GM18858 (cell line): ENCODE data around the gene ALAS1.

Source experiments
- ATAC-seq: cut with Tn5 transposase; IDR thresholded peaks from one replicate; pipeline ENCODE4 v1.9.1; 2021; ENCODE audit not compliant: unreplicated experiment

ALAS1 gene

DNA sequence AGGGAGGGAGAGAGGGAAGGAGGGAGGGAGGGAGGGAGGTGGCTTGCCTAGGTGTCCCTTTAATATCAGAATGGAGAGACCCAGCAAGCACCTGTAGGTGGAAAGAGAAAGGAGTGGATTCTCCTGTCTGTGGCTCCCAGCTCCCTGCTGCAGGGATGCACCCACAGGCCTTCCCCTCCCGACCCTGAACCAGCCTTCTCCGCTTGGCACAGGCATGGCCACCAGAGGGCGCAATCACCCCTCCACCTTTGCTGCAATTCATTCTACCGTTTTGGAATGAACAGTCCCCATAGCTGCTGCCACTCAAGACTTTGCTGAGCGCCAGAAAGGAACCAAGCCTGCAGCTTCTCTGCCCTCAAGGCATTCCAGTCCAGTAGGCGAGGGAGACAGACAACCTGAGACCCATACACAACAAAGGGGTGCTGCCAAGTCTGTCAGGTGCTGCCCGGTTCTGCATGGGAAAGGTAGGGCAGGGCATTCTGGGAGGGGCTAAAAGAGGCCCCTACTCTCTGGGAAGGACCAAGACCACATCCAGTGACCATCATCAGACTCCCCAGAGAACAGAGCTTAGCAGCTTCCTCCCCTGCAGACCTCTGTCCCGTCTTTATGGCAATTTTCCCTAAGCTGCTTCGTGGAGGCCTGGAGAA lies 22.5 kb downstream of the ALAS1 start:
- ATAC-seq, result no peak

DNA sequence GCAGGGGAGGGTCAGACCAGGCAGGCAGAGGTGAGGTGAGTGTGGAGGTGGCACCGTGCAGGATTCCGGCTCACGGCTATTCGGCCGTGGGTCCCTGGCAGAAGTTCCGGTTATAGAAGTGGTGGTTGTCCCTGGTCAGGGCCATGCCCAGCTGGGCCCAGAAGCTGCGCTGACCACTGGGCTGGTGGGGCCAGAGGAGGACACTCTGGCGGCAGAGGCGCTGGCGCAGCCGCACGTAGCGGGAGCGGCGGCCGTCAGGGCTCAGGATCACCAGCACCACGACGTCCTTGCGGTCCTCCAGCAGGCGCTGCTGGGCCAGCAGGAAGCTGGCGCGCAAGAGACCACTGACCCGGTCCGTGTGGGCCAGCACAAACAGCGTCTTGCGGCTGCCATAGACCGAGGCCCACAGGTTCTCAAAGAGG lies 23.2 kb downstream of the ALAS1 start:
- ATAC-seq, result no peak

DNA sequence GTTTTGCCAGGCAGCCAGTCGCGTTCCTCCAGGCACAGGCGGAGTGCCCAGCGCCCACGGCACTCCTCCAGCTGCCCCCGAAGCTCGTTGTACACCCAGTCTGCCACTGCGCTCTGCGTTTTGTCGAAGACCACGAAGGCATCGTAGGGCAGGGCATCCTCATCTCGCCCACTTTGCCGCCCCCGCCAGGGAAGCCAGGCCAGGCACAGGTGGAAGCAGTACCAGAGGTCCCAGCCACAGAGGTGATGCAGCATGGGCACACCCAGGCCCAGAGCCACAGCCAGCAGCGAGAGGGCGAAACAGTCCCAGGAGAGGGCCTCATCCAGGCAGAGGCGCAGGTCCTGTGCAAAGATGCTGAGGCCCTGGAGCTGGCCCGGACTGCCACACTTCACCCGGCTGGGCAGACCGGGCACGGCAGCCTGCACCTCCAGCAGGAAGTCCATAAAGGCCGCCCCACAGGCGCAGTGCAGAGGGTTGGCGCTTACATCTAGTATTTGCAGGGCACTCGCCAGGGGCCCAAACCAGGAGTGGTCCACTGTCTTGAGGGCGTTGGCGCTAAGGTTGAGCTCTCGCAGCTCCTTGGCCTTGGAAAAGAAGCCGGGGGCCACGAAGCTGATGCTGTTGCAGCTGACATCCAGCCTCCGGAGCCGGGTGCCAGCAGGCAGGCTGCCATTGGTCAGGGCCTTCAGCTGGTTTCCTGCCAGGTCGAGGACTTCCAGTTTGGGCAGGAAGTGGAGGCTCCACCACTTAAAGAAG lies 23.8 kb downstream of the ALAS1 start:
- no peak for ATAC-seq

DNA sequence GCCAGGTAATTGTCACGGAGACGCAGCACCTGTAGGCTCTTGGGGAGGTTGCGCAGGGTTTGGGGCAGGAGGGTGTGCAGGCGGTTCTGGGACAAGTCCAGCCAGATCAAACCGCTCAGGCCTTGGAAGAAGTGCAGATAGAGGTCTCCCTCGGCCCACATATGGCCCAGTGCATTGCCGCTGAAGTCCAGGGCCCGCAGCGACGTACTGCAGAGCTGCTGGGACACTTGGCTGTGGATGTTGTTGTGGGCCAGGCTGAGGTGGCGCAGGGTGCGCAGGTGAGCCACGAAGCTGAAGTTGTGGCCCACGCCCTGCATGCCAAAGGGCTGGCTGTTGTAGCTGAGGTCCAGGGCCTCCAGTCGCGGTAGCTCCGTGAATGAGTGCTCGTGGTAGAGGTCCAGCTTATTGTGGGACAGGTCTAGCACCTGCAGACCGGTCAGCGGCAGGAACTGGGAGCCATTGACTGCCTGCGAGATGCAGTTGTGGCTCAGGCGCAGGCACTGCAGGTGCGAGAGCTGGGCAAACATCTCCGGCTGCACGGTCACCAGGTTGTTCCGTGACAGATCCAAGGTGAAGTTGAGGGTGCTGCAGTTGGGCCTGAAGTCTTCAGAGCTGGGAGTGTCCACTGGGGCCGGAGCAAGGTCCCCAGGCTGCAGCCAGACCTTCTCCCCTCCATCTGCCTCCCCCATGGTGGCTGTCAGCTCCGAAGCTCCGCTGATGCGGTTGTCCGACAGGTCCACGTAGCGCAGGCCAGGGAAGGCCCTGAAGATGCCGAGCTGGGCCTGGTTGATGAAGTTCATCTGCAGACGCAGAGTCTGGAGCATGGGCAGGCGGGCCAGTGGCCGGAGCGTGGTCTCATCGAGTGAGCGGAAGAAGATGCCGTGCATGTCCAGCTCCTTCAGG lies 24.6 kb downstream of the ALAS1 start:
- ATAC-seq, result no peak

DNA sequence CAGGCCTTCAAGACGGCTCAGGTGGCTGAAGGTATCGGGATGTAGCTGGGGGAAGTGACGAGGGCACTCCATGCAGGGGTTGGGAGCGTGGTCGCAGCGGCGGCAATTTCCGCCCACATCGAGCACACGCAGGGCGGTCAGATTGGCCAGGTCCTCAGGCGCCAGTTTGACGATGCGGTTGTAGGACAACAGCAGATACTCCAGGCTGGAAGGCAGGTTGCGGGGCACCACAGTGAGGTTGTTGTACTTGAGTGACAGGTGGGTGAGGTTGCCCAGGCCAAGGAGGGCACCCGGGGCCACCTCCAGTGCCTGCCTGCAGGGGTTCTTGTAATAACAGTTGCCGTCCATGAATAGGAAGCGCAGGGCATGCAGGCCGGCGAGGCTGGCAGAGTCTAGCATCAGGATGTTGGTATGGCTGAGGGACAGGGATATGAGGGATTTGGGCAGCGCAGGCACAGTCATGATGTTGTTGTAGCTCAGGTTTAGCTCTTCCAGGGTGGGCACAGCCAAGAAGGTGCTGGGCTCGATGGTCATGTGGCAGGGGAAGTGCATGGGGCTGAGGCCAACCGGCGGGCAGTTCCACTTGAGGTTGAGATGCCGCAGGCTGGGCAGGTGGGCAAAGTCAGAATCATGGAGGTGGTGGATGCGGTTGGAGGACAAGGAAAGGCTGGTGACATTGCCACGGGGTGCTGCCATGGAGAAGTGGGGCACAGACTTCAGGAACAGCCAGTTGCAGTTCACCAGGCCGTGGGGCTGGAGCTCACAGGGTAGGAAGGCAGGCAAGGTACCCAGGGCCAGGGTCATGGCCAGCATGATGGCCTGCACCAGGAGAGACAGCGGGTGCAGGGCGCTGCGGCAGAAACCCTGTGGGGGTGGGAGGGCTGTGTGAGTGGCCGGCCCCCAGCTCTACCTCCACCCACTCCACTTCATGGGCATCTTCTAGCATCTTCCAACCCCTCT lies 25.8 kb downstream of the ALAS1 start:
- ATAC-seq, result no peak

DNA sequence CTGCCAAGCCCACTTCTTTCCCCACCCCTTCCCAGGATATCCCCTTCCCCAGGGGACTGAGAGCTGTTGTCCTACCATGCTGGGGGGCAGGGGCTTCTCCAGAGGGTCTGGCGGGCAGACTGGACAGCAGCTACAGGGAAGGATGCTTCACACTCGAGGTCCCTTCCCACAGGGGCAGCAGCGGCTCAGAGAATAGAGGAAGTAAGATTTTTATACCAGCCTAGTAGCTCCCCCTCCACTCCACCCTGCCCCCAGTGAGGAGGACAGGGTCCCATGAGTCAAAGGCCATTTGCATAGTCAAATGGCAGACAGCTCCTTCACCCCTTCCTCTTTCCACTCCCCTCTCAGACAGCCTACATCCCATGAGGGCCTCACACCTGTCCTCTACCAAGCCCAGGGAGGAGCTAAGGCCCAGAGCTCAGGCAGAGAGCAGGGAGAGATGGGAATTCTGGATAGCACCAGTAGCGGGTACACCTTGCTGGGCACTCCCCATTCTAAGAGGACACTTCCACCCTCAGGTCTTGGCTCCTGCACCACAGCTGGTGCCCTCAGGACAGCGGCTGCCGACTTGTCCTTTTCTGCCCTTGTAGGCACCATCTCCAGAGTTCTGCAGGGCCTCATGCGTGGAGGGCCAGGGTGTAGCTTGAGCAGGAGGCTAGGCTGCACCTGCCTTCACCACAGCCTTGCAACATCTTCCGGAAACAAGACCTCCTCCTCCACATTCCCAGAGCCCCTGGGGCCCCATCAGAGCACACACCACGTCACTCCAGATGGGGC lies 27.7 kb downstream of the ALAS1 start, which contains the start of gene TLR9:
Gene TLR9, minus strand, starts transcription at position 194 of the 777 bp plus-strand sequence. Its CDS starts 116 bp downstream, at position 78.
- ATAC-seq, result peak; percentile 78

GRCh38 chr3:52226229-52226817 lies 28.4 kb downstream of the ALAS1 start:
- no peak for ATAC-seq

- no peak for ATAC-seq
These were observed 29.2 kb downstream of the ALAS1 start for GRCh38 chr3:52227117-52227516.

GRCh38 chr3:52227766-52228165 lies 29.8 kb downstream of the ALAS1 start:
- no peak for ATAC-seq

DNA sequence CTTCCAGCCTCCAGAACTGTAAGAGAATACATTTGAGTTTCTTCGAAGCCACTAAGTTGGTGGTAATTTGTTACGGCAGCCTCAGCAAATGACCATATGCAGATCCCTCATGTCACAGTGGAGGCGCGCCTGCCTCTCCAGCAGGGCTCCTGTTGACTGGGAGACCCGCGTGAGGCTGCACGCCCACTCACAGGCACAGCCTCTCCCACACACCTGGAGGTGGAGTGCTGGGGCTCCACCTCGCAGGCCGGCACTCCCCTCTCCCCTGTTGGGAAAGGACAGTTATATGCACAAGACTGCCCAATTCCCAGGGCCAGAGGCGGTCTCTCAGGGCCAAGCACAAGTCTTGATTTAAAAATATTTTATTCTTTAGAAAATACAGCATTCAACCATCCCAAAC lies 30.3 kb downstream of the ALAS1 start:
- ATAC-seq, result no peak

DNA sequence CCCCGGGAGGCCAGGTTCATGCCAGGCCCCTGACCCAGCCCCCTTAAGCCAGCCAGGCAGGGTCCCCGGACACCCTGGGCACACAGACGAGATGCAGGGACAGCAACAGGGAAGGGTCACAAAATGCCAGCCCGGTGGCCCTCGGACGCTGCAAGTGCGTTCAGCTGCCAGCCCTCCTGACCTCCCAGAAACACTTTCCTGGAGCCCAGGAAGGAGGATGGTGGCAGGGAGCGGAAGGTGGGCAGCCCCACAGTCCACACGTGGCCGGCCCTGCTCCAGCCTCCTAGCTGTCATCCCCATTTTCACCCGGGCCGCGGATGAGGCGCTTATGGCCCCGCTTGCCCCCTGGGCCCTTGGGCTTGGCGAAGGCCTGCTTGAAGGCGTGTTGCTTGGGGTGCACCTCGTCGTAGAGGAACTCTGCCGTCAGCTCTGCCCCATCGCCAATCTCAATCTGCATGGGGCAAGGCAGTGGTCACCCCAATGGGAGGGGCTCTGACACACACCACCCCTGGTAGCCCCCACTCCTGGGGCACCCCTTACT lies 30.9 kb downstream of the ALAS1 start:
- ATAC-seq, result no peak

DNA sequence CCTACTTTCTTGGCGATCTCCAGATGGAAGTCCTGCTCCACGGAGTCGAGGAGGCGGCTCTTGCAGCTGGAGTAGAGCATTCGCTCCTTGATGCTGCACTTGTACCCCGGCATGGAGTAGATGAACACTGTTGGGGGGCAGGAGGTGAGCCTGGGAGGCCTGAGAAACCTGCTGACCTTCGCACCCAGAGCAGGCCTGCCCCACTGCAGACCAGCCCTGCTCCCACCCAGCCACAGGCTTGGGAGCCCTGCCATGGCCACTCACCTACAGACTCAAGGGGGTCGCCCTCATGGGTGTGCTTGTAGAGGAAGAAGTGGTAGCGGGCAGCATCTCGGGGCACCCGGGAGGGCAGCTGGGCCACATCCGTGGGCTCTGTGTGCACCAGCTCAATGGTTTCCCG lies 31.7 kb downstream of the ALAS1 start:
- ATAC-seq, result no peak

DNA sequence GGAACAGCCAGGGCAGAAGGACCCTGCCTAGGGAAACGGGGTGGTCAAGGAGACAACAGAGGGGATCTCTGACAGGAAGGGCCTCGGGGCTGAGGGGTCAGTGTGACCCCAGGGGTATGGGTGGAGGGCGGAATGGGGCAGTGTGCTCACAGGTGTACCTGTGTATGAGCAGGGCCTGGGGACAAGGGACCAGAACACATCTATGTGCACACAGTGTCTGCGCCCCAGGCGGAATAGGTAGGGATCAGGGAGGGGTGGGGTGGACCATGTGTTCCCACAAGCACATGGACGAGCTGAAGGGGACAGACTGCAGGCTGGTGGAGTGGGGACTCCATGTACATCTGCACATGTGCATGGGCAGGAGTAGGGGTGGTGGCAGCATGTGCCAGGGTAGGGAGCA lies 32.5 kb downstream of the ALAS1 start:
- ATAC-seq, result no peak

GRCh38 chr3:52230889-52231499 lies 33.0 kb downstream of the ALAS1 start:
- ATAC-seq, result no peak

DNA sequence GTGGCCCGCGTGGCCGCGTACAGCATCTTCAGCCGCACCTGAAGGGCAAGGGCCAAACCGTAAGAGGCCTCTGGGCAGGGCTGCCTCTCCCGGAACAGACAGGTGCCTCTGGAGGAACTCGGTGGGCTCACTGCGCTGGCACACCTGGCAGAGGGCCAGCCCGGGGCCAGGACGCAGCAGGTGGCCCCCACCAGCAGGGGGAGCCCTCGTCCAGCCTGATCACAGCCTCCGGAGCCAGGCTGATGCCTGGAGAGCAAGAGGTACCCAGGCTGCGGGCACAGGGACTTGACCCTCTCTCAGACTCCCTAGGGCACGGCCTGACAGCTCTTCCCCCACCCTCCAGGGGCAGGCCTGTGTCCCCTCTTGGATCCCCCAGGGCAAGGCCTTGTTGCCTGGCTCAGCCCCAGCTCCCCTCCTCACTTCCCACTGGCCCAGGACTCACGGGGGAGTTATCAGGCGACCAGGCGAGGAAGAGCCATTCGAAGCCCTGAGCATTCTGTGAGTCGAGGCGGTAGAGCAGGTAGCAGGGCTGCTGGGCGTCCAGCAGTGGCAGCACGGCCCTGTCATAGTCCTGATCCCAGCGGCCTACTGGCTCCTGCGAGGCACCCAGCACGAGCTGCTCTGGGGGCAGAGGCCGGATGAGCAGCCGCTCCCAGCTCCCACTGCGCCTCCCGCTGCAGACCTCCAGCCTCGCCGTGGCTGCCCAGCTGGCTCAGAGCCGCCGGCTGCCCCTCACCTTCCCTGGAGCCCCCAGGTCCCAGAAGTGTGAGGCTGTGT lies 33.7 kb downstream of the ALAS1 start:
- no peak for ATAC-seq

- ATAC-seq, result no peak
These were observed 34.5 kb downstream of the ALAS1 start for GRCh38 chr3:52232279-52233107.

- no peak for ATAC-seq
These were observed 35.2 kb downstream of the ALAS1 start for GRCh38 chr3:52233108-52233591.
